Cerebellar nuclear complex (tissue), 1 donor: ENCODE results near the gene NHERF2.
"Not testable (repeated sequence)": the region's sequence is repeated elsewhere in the genome, so short reads cannot be mapped to it uniquely, and the experiment has no call there.

ENCODE experiments used
- DNase-seq, 2 experiments: peaks; one replicate each; lab custom pipeline; 2025; lab: John Stamatoyannopoulos, UW

The NHERF2 gene

DNA sequence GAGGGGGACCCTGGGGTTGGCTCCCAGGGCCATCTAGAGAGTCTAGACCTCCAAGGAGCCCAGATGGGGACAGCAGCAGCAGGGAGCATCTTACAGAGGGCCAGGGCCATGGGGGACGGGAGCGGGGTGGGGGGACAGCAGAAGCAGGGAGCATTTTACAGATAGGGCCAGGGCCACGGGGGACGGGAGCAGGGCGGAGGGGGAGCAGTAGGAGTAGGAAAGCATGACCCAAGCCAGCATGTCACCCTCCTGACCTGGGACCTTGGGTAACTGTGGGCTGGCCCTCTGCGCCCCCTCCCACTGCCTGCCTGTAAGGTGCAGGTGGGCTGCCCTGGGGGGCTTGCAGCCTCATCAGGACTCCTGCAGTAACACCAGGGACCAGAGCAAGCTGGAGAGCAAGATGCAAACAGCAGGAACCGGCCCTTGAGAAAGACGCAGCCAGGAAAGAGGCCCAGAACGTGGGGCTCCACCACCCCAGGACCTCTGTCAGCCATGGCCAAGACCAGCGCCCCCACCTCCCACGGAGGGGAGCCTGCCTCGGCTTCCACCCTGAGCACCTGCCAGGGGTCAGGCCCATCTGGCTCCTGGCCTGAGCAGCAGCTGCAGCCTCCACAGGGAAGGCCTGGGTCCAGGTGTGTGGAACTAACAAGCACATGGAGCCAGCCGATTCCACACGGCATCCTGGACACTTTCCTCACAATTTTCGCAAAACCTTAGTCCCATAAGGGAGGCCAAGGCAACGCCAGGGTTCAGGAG lies 19.4 kb upstream of the NHERF2 start:
- no peak for DNase-seq

- DNase-seq, result no peak
These were observed 18.6 kb upstream of the NHERF2 start for GRCh38 chr16:2008009-2008526.

DNA sequence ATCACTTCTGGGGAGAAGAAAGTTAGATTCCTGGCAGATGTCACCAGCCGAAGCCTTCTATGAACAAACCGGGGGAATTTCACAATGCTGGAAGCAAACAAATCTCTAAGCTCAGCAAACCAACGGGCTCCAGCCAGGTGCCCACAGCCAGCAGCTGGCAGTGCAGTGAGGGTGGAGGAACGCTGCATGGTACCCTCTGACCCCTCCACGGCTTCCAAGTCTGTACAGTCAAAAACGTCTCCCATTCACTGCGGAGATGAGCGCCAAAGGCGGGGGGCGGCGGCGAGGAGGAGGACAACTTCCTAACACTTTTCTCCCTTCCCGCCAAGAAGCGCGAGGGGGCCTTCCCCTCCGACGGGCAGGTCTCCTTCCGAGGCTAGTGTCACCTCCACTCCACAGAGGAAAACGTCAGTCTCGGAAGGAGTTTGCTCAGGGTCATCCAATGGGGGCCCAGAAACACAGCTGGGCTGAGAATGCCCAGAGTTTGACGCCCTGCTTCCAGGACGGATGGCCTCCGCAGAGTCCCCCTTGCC lies 18.0 kb upstream of the NHERF2 start:
- DNase-seq, result no peak

GRCh38 chr16:2009164-2009711 lies 17.5 kb upstream of the NHERF2 start:
- DNase-seq, result no peak

- DNase-seq, result no peak
These were observed 16.8 kb upstream of the NHERF2 start, which contains the start of gene ZNF598 for GRCh38 chr16:2009791-2010510. TSS of gene ZNF598 (minus strand) at chr16:2009821.

GRCh38 chr16:2011726-2012125 lies 15.0 kb upstream of the NHERF2 start:
- DNase-seq, result not testable (repeated sequence)

GRCh38 chr16:2013527-2013926 lies 13.2 kb upstream of the NHERF2 start:
- DNase-seq, result no peak

GRCh38 chr16:2015117-2015946 lies 11.4 kb upstream of the NHERF2 start:
- DNase-seq, result no peak

- DNase-seq, result no peak
These were observed 10.8 kb upstream of the NHERF2 start for GRCh38 chr16:2015947-2016208.

DNA sequence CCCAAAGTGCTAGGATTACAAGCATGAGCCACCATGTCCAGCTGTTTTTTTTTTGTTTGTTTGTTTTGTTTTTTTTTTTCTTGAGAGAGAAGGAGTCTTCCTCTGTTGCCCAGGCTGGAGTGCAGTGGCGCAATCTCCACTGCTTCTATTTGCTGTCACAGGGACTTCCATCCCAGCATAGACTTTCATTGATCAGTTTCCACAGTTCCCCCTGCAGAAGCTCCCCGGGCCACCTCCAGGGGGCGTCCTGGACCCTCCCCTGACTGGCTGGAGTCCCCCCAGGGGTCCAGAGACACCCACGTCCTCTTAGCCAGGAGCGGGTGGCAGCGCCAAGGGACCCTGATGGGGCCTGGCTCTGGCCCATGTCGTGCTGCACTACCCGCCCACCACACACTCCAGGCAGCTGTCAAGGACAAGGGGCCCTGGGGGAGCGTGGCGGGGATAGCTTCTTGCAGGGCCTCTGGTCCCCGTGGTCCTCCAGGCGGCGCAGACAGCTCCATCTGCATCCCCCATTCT lies 10.2 kb upstream of the NHERF2 start:
- DNase-seq, result no peak

GRCh38 chr16:2019518-2019920 lies 7.2 kb upstream of the NHERF2 start, which contains the start of gene NPW:
TSS of gene NPW (plus strand) at chr16:2019785.
- DNase-seq, result no peak

DNA sequence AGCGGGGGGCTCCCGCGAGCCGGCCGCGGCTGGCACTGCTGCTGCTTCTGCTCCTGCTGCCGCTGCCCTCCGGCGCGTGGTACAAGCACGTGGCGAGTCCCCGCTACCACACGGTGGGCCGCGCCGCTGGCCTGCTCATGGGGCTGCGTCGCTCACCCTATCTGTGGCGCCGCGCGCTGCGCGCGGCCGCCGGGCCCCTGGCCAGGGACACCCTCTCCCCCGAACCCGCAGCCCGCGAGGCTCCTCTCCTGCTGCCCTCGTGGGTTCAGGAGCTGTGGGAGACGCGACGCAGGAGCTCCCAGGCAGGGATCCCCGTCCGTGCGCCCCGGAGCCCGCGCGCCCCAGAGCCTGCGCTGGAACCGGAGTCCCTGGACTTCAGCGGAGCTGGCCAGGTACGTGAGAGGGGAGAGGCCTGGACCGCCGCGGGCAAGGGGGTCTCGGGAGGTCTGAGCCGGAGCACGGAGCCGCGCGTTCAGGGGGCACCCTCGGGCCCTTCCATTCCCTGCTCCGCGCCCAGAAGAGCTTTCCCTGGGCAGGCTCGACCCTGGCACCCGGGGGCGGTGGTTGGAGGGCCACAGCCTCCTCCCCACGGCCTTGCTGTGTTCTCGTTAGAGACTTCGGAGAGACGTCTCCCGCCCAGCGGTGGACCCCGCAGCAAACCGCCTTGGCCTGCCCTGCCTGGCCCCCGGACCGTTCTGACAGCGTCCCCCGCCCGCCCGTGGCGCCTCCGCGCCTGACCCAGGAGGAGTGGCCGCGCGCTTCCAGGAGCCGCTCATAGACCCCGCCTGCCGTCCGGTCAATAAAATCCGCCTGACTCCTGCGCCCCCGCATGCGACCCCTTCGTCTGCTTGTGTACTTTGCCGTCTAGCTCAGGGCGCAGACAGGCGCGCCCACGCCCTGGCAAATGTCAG lies 6.5 kb upstream of the NHERF2 start:
- DNase-seq, result no peak

DNA sequence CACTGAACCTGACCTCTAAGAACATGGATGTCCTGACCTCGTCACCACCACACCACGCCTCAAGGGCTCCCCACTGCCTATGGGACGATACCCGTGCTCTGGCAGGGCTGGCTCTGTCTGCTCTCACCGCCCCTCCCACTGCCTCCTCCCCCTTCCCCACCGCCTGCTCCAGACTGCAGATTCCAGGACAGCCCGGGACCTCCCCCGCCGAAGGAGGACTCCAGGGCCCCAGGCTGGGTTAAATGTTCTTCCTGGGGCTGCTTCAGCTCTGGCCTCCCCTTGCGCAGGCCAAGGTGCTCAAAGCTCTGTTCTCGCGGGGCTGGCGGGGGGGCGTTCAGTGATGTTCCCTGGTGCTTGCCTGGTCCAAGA lies 4.0 kb upstream of the NHERF2 start:
- no peak for DNase-seq

DNA sequence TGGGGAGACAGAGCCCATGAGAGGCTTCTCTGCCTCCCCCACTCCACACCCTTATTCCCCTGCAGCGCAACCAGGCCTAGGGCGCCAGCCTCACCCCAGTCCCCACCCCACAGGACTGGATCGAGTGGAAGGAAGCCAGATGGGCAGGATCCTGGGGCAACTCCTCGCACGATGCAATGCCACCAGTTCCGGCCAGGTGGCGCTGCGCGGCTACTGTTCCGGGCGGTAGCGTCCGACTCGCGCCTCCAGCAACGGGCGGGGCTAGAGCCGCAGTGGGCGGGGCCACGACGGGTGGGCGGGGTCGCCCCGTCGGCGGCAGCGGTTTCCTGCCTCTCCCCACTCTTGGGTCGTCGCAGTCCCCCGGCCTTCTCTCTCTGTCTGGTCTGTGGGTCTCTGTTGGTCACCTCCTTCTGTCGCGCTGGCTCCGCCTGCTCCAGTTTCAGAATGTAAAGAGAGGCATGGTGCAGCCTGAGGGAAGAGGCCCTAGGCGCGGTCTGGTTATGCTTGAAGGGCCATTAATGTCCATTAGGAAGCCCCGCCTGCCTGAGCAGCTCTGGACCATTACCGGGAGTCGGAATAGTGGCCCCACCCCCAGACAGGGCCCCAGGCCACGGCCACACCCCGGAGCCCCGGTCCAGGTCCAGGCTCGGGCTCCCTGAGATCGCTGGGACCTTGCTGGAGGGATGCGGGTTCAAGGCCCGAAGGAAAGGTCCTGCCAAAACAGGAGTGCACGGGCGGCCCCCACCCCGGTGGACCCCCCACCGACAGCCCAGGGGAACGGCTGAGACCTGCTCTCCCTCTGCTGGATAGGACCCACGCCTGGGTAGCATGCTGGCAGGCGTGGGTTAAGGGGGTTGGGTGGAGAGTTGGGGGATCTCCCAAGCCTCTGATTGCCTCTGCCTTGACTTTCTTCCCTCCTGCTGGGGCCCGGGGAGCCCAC lies 3.3 kb upstream of the NHERF2 start:
- peak in 1 of 2 experiments; percentile 74 for DNase-seq

DNA sequence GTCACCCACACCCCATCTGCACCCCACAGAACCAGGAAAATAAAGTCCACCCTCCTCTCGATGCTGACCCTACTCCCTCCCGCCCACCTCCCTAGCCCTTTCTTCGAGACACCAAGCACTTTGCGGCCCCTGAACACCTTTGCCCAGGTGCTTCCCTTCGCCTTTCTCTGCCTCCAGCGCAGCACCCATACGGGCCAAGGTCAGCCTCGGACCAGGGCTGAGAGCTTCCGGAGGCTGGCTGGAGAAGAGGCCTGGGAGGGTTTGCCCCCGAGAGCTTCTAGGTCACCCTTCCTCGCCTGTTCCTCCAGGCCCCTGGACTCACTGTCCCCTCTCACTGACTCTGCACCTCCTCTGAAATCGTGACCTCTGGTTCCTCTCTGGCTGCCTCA lies 2.7 kb upstream of the NHERF2 start:
- no peak for DNase-seq

GRCh38 chr16:2025251-2025650 lies 1.5 kb upstream of the NHERF2 start:
- DNase-seq, result no peak

- no peak for DNase-seq
These were observed 733 bp upstream of the NHERF2 start for GRCh38 chr16:2025878-2026460.

DNA sequence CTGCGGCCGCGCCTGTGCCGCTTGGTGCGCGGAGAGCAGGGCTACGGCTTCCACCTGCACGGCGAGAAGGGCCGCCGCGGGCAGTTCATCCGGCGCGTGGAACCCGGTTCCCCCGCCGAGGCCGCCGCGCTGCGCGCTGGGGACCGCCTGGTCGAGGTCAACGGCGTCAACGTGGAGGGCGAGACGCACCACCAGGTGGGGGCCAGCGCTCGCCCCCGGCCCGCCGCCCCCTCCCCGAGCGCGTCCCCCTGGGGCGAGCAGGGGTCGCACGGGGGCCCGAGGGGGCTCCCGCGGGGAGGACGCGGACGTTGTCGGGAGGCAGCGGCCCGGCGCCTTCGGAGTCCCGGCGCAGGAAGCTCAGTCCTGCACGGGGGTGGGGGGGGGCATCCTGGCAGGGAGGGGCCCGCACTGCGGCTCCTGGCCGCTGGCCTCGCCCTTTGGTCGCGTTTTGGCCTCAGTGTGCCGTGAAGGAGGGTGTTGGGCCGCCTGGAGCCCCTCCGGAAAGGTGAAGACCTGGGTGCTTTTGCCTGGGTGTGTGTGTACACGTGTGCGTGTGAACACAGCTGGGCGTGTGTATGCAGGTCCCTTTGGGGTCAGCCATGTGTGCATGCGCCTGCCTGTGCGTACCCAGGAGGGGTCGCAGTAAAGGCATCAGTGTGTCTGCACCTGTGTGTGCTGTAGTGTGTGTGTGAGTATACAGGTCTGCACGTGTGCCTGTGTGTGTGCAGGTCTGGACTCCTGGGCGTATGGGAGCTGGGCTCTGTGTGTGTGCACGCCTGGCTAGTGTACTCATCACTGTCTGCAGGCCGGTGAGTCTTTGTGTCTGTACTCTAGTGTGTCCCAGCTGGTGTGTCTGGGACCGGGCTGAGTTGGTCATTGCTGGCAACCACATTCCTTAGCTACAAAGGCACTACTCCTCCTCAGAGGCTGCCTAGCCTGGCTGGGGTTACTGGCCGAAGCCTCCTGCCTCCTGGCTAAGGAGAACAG lies 615 bp downstream of the NHERF2 start:
- no peak for DNase-seq
